ENCODE results near the gene SNCAIP.

SNCAIP gene

GRCh38 chr5:122304471-122305215, 7.4 kb upstream of the SNCAIP start:
- Mint-ChIP-seq H3K4me1 (no peaks in the 10 kb centered on the region), H3K4me3 (no peak overlapping the region), H3K9me3 (no peaks in the 10 kb centered on the region), H3K27me3 (peaks cover 8% of the 10 kb centered on the region), H3K36me3 (no peaks in the 10 kb centered on the region), H3K27ac (no peak overlapping the region)

- H3K36me3 Mint-ChIP-seq, result no peaks in the 10 kb centered on the region
- no peaks in the 10 kb centered on the region for H3K4me1 Mint-ChIP-seq
- H3K4me3 Mint-ChIP-seq, result no peak overlapping the region
- H3K27me3 Mint-ChIP-seq, result peaks cover 25% of the 10 kb centered on the region
- no peak overlapping the region for H3K27ac Mint-ChIP-seq
- H3K9me3 Mint-ChIP-seq, result no peaks in the 10 kb centered on the region
Measured at GRCh38 chr5:122306461-122306860, 5.6 kb upstream of the SNCAIP start.

GRCh38 chr5:122310889-122311288, 1.1 kb upstream of the SNCAIP start:
- H3K27me3 Mint-ChIP-seq, result peaks cover 54% of the 10 kb centered on the region
- H3K9me3 Mint-ChIP-seq, result peaks cover 5% of the 10 kb centered on the region
- H3K27ac Mint-ChIP-seq, result no peak overlapping the region
- no peak overlapping the region for H3K4me3 Mint-ChIP-seq
- no peaks in the 10 kb centered on the region for H3K36me3 Mint-ChIP-seq
- peaks cover 7% of the 10 kb centered on the region for H3K4me1 Mint-ChIP-seq

- peaks cover 58% of the 10 kb centered on the region for H3K27me3 Mint-ChIP-seq
- no peak overlapping the region for H3K27ac Mint-ChIP-seq
- H3K36me3 Mint-ChIP-seq, result no peaks in the 10 kb centered on the region
- H3K9me3 Mint-ChIP-seq, result peaks cover 5% of the 10 kb centered on the region
- H3K4me1 Mint-ChIP-seq, result peaks cover 7% of the 10 kb centered on the region
- no peak overlapping the region for H3K4me3 Mint-ChIP-seq
Measured at GRCh38 chr5:122311497-122311960, 508 bp upstream of the SNCAIP start.

GRCh38 chr5:122312591-122313406, 762 bp downstream of the SNCAIP start:
- peaks cover 5% of the 10 kb centered on the region for H3K9me3 Mint-ChIP-seq
- no peaks in the 10 kb centered on the region for H3K36me3 Mint-ChIP-seq
- peak overlapping the region; percentile 51 for H3K4me3 Mint-ChIP-seq
- peaks cover 7% of the 10 kb centered on the region for H3K4me1 Mint-ChIP-seq
- H3K27me3 Mint-ChIP-seq, result peaks cover 57% of the 10 kb centered on the region
- no peak overlapping the region for H3K27ac Mint-ChIP-seq

GRCh38 chr5:122314036-122314435, 2.0 kb downstream of the SNCAIP start:
- Mint-ChIP-seq H3K4me3 (no peak overlapping the region), H3K9me3 (peaks cover 5% of the 10 kb centered on the region), H3K36me3 (no peaks in the 10 kb centered on the region), H3K4me1 (peaks cover 7% of the 10 kb centered on the region), H3K27me3 (peaks cover 57% of the 10 kb centered on the region), H3K27ac (no peak overlapping the region)

GRCh38 chr5:122315521-122315920, 3.5 kb downstream of the SNCAIP start:
- Mint-ChIP-seq H3K4me3 (no peak overlapping the region), H3K4me1 (peaks cover 7% of the 10 kb centered on the region), H3K36me3 (no peaks in the 10 kb centered on the region), H3K27ac (no peak overlapping the region), H3K27me3 (peaks cover 43% of the 10 kb centered on the region), H3K9me3 (peaks cover 5% of the 10 kb centered on the region)

- Mint-ChIP-seq H3K36me3 (no peaks in the 10 kb centered on the region), H3K27ac (no peak overlapping the region), H3K9me3 (peaks cover 5% of the 10 kb centered on the region), H3K4me1 (peaks cover 7% of the 10 kb centered on the region), H3K4me3 (no peak overlapping the region), H3K27me3 (peaks cover 35% of the 10 kb centered on the region)
Measured at GRCh38 chr5:122316656-122317055, 4.6 kb downstream of the SNCAIP start.

- peaks cover 5% of the 10 kb centered on the region for H3K9me3 Mint-ChIP-seq
- H3K4me1 Mint-ChIP-seq, result no peaks in the 10 kb centered on the region
- peaks cover 15% of the 10 kb centered on the region for H3K27me3 Mint-ChIP-seq
- no peak overlapping the region for H3K27ac Mint-ChIP-seq
- no peak overlapping the region for H3K4me3 Mint-ChIP-seq
- no peaks in the 10 kb centered on the region for H3K36me3 Mint-ChIP-seq
Measured at GRCh38 chr5:122319897-122320296, 7.9 kb downstream of the SNCAIP start.

GRCh38 chr5:122321921-122322320, 9.9 kb downstream of the SNCAIP start:
- H3K27me3 Mint-ChIP-seq, result peaks cover 2% of the 10 kb centered on the region
- no peaks in the 10 kb centered on the region for H3K9me3 Mint-ChIP-seq
- no peak overlapping the region for H3K4me3 Mint-ChIP-seq
- H3K4me1 Mint-ChIP-seq, result no peaks in the 10 kb centered on the region
- no peak overlapping the region for H3K27ac Mint-ChIP-seq
- H3K36me3 Mint-ChIP-seq, result no peaks in the 10 kb centered on the region

- Mint-ChIP-seq H3K36me3 (no peaks in the 10 kb centered on the region), H3K27me3 (peaks cover 2% of the 10 kb centered on the region), H3K9me3 (no peaks in the 10 kb centered on the region), H3K4me3 (no peak overlapping the region), H3K4me1 (no peaks in the 10 kb centered on the region), H3K27ac (no peak overlapping the region)
Measured at GRCh38 chr5:122322801-122323548, 10.9 kb downstream of the SNCAIP start.

GRCh38 chr5:122323738-122324137, 11.7 kb downstream of the SNCAIP start:
- Mint-ChIP-seq H3K27ac (no peak overlapping the region), H3K4me3 (no peak overlapping the region), H3K27me3 (peaks cover 2% of the 10 kb centered on the region), H3K9me3 (peaks cover 5% of the 10 kb centered on the region), H3K4me1 (no peaks in the 10 kb centered on the region), H3K36me3 (no peaks in the 10 kb centered on the region)

GRCh38 chr5:122327110-122327509, 15.1 kb downstream of the SNCAIP start:
- Mint-ChIP-seq H3K27me3 (peaks cover 2% of the 10 kb centered on the region), H3K27ac (no peak overlapping the region), H3K4me1 (no peaks in the 10 kb centered on the region), H3K36me3 (no peaks in the 10 kb centered on the region), H3K4me3 (no peak overlapping the region), H3K9me3 (peaks cover 5% of the 10 kb centered on the region)

- Mint-ChIP-seq H3K4me3 (no peak overlapping the region), H3K4me1 (no peaks in the 10 kb centered on the region), H3K9me3 (peaks cover 5% of the 10 kb centered on the region), H3K27me3 (no peaks in the 10 kb centered on the region), H3K36me3 (no peaks in the 10 kb centered on the region), H3K27ac (no peak overlapping the region)
Measured at GRCh38 chr5:122330881-122331280, 18.8 kb downstream of the SNCAIP start.

GRCh38 chr5:122332599-122333555, 20.8 kb downstream of the SNCAIP start:
- Mint-ChIP-seq H3K27ac (no peak overlapping the region), H3K4me3 (no peak overlapping the region), H3K27me3 (no peaks in the 10 kb centered on the region), H3K9me3 (peaks cover 5% of the 10 kb centered on the region), H3K36me3 (no peaks in the 10 kb centered on the region), H3K4me1 (no peaks in the 10 kb centered on the region)
